ENCODE data around the gene CDYL2.

CDYL2 gene

GRCh38 chr16:80717611-80718010 is 86.8 kb downstream of the CDYL2 start:
- no peaks in the 10 kb centered on the region for H3K36me3 ChIP-seq (ENCODE audit: insufficient read depth)

DNA sequence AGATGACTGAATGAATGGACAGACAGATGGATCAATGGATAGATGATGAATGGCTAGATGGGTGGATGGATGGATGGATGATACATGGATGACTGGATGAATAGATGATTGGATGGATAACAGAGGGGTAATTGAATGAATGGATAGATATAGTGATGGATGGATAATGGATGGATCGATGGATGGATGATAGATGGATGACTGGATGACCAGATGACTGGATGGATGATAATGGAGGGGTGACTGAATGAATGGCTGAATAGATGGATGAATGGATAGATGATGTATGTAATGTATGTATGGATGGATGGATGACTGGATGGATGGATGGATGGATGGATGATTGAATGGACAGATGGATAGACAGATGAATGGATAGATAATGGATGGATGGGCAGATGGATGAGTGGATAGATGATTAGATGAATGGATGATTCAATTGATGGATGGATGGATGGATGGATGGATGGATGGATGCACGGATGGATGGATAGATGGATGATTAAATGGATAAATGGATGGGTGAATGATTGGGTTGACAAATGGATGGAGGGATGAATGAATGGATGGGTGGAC is 87.7 kb downstream of the CDYL2 start:
- TF ChIP-seq CTCF (conservative IDR thresholded peaks at IDR 0.05; ENCODE audit: low read depth, low read length), result no peak
- no peak overlapping the region for H3K4me3 ChIP-seq (IDR thresholded peaks at IDR 0.05; ENCODE audit: insufficient read depth, low read depth, low read length)
- no peaks in the 10 kb centered on the region for H3K4me1 ChIP-seq (ENCODE audit: low read depth, poor library complexity, severe bottlenecking)
- no peaks in the 10 kb centered on the region for H3K27me3 ChIP-seq (ENCODE audit: insufficient read depth, low read depth)
- no peak overlapping the region for H3K27ac ChIP-seq
- no peak overlapping the region for H3K4me2 ChIP-seq
- no peaks in the 10 kb centered on the region for H4K20me1 ChIP-seq (ENCODE audit: insufficient read depth)
- no peak overlapping the region for H3K9ac ChIP-seq
- H3K79me2 ChIP-seq (ENCODE audit: insufficient read depth, low read depth), result no peaks in the 10 kb centered on the region
- no peaks in the 10 kb centered on the region for H3K36me3 ChIP-seq (ENCODE audit: insufficient read depth)
- no peak overlapping the region for H2AFZ ChIP-seq (ENCODE audit: low read depth)

More at GRCh38 chr16:80717611-80718010, 86.8 kb downstream of the CDYL2 start:
- no peak overlapping the region for H3K4me3 ChIP-seq (IDR thresholded peaks at IDR 0.05; ENCODE audit: insufficient read depth, low read depth, low read length)
- no peak overlapping the region for H3K9ac ChIP-seq
- H2AFZ ChIP-seq (ENCODE audit: low read depth), result no peak overlapping the region
- no peaks in the 10 kb centered on the region for H4K20me1 ChIP-seq (ENCODE audit: insufficient read depth)
- H3K27me3 ChIP-seq (ENCODE audit: insufficient read depth, low read depth), result no peaks in the 10 kb centered on the region
- H3K4me1 ChIP-seq (ENCODE audit: low read depth, poor library complexity, severe bottlenecking), result no peaks in the 10 kb centered on the region
- TF ChIP-seq CTCF (conservative IDR thresholded peaks at IDR 0.05; ENCODE audit: low read depth, low read length), result no peak
- no peaks in the 10 kb centered on the region for H3K79me2 ChIP-seq (ENCODE audit: insufficient read depth, low read depth)
- no peak overlapping the region for H3K4me2 ChIP-seq
- H3K27ac ChIP-seq, result no peak overlapping the region

DNA sequence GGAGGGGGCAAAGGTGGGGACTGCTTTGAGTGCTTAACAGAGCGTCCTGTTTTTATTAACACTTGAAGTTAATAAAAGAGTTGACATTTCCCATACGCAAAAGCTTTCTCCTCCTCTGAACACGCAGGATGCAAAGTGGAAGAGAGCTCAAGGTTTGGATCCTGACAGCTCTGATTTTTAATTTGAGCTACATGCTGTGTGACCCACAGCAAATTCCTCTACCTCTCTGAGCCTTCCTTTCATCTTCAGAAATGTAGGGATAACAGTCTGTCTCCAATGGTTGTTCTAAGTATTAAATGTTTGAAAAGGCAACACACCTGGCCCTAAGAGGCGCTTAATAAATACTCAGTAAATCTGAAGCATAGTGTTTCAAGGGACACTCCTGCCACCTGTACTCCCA is 93.0 kb downstream of the CDYL2 start:
- Histone ChIP-seq H3K4me1 (ENCODE audit: low read depth, poor library complexity, severe bottlenecking) (no peaks in the 10 kb centered on the region), H3K4me2 (no peak overlapping the region), H2AFZ (ENCODE audit: low read depth) (no peak overlapping the region), H3K36me3 (ENCODE audit: insufficient read depth) (no peaks in the 10 kb centered on the region), H3K9ac (no peak overlapping the region), H3K27me3 (ENCODE audit: insufficient read depth, low read depth) (no peaks in the 10 kb centered on the region), H3K27ac (no peak overlapping the region), H3K79me2 (ENCODE audit: insufficient read depth, low read depth) (no peaks in the 10 kb centered on the region), H3K4me3 (IDR thresholded peaks at IDR 0.05; ENCODE audit: insufficient read depth, low read depth, low read length) (no peak overlapping the region), H4K20me1 (ENCODE audit: insufficient read depth) (no peaks in the 10 kb centered on the region)
- no peak for TF ChIP-seq CTCF (conservative IDR thresholded peaks at IDR 0.05; ENCODE audit: low read depth, low read length)

GRCh38 chr16:80710918-80711317 is 93.5 kb downstream of the CDYL2 start:
- Histone ChIP-seq H3K4me2 (no peak overlapping the region), H4K20me1 (ENCODE audit: insufficient read depth) (no peaks in the 10 kb centered on the region), H3K9ac (no peak overlapping the region), H3K27me3 (ENCODE audit: insufficient read depth, low read depth) (no peaks in the 10 kb centered on the region), H3K4me3 (IDR thresholded peaks at IDR 0.05; ENCODE audit: insufficient read depth, low read depth, low read length) (no peak overlapping the region), H3K27ac (no peak overlapping the region), H3K4me1 (ENCODE audit: low read depth, poor library complexity, severe bottlenecking) (no peaks in the 10 kb centered on the region), H3K36me3 (ENCODE audit: insufficient read depth) (no peaks in the 10 kb centered on the region), H2AFZ (ENCODE audit: low read depth) (no peak overlapping the region), H3K79me2 (ENCODE audit: insufficient read depth, low read depth) (no peaks in the 10 kb centered on the region)
- TF ChIP-seq CTCF (conservative IDR thresholded peaks at IDR 0.05; ENCODE audit: low read depth, low read length), result no peak
